Keratinocyte (primary cell): Measurements from ENCODE around the gene DTNB. TPM values are rescaled to one million over a fixed set of nuclear protein-coding genes. Genes with fewer than 3 reads are reported as not detected.

Experiments used
- DNase-seq: peaks from one replicate; pipeline ENCODE4 v3.0.0-alpha.2; 2011; ENCODE audit warnings: low read depth, missing footprints, low spot score
- FAIRE-seq: peaks from 2 replicates; lab custom pipeline; 2011; peaks lifted over from hg19 to GRCh38; lab: Jason Lieb, UNC
- H2AFZ ChIP-seq: 2 replicates; pipeline ENCODE4 v1.6.0; 2012; ENCODE audit warnings: low read length, control low read depth, inconsistent platforms; ENCODE audit not compliant: control insufficient read depth
- H3K27ac ChIP-seq: 2 replicates; pipeline ENCODE4 v1.5.1; 2011; ENCODE audit warnings: low read length; ENCODE audit not compliant: control insufficient read depth, insufficient read depth
- H3K27me3 ChIP-seq: 3 replicates; pipeline ENCODE4 v1.6.0; 2011; ENCODE audit warnings: low read length; ENCODE audit not compliant: control insufficient read depth, insufficient read depth; ENCODE audit errors: extremely low read depth
- H3K36me3 ChIP-seq, 2 experiments: 2 replicates in 1 of 2; 3 replicates in 1 of 2; pipeline ENCODE4 v1.5.1; 2011; ENCODE audit warnings: low read length in 2 of 2, mild to moderate bottlenecking in 1 of 2; ENCODE audit not compliant: control insufficient read depth in 2 of 2, insufficient read depth in 2 of 2; ENCODE audit errors: extremely low read depth in 1 of 2
- H3K4me1 ChIP-seq: 3 replicates; pipeline ENCODE4 v1.5.1; 2011; ENCODE audit warnings: low read length; ENCODE audit not compliant: control insufficient read depth, insufficient read depth; ENCODE audit errors: extremely low read depth
- H3K4me2 ChIP-seq: 3 replicates; pipeline ENCODE4 v1.6.0; 2011; ENCODE audit warnings: low read depth, low read length; ENCODE audit not compliant: control insufficient read depth, insufficient read depth; ENCODE audit errors: extremely low read depth
- H3K4me3 ChIP-seq, 3 experiments: fragments of 200-600 bp in 1 of 3; sonication (generic) in 1 of 3; 2 replicates in 2 of 3; 3 replicates in 1 of 3; pipeline ENCODE4 v1.5.1; 2011 to 2016; ENCODE audit warnings: low read length in 3 of 3, mild to moderate bottlenecking in 3 of 3, control low read depth in 2 of 3, inconsistent platforms in 1 of 3, low read depth in 1 of 3, mixed read lengths in 1 of 3, mixed run types in 1 of 3, moderate library complexity in 1 of 3; ENCODE audit not compliant: control insufficient read depth in 2 of 3, insufficient read depth in 2 of 3; ENCODE audit errors: extremely low read depth in 1 of 3
- H3K79me2 ChIP-seq: 2 replicates; pipeline ENCODE4 v1.6.0; 2012; ENCODE audit warnings: low read length; ENCODE audit not compliant: control insufficient read depth, insufficient read depth
- H3K9ac ChIP-seq: 3 replicates; pipeline ENCODE4 v1.6.0; 2011; ENCODE audit warnings: low read length; ENCODE audit not compliant: control insufficient read depth, insufficient read depth; ENCODE audit errors: extremely low read depth
- H3K9me1 ChIP-seq: 3 replicates; pipeline ENCODE4 v1.6.0; 2011; ENCODE audit warnings: low read length; ENCODE audit not compliant: control insufficient read depth, insufficient read depth; ENCODE audit errors: extremely low read depth
- H3K9me3 ChIP-seq: 2 replicates; pipeline ENCODE4 v1.5.1; 2012; ENCODE audit warnings: low read depth, low read length; ENCODE audit not compliant: control insufficient read depth
- H4K20me1 ChIP-seq: 3 replicates; pipeline ENCODE4 v1.6.0; 2011; ENCODE audit warnings: low read length; ENCODE audit not compliant: control insufficient read depth, insufficient read depth; ENCODE audit errors: extremely low read depth
- CTCF ChIP-seq, 3 experiments: IDR thresholded peaks in 1 of 3; conservative IDR thresholded peaks in 1 of 3; optimal IDR thresholded peaks in 1 of 3; 2 replicates in 2 of 3; 3 replicates in 1 of 3; pipeline versions ENCODE3 to v1.5.1; 2011; ENCODE audit warnings: low read length in 3 of 3, mild to moderate bottlenecking in 3 of 3, moderate library complexity in 2 of 3, control low read depth in 1 of 3, inconsistent platforms in 1 of 3; ENCODE audit not compliant: insufficient read depth in 2 of 3; ENCODE audit errors: extremely low read depth in 1 of 3
- EZH2 ChIP-seq: IDR thresholded peaks from one replicate; pipeline ENCODE4 v1.6.1; 2012; ENCODE audit warnings: inconsistent platforms, mild to moderate bottlenecking, low read length, moderate library complexity
- dilution Hi-C: fragments of 300-500 bp; cut with MboI; formaldehyde crosslinking; loops from one replicate; pipeline ENCODE4 v1.7.0; 2020; ENCODE audit warnings: low sequenced_read_pairs; ENCODE audit not compliant: extremely low pct_ligation_motif_present
- polyA plus RNA-seq, 5 experiments: library from polyadenylated mRNA; depleted of rRNA in 3 of 5; stranded (reverse) in 3 of 5; stranded (forward) in 1 of 5; unstranded in 1 of 5; fragments of >200 nt; gene quantifications; 1 replicate in 1 of 5; 2 replicates in 3 of 5; 3 replicates in 1 of 5; pipeline versions ENCODE4 v1.2.1 to v1.2.3, GENCODE V29; 2011 to 2012; ENCODE audit warnings: missing spikeins in 2 of 5, low read depth in 1 of 5, low replicate concordance in 1 of 5

The DTNB gene
- polyA plus RNA-seq, 1 donor (not counting 4 experiments of a cell fraction or from before 2014, with no cell fraction given): 31.5 TPM

GRCh38 chr2:25447018-25447417 lies 226.4 kb downstream of the DTNB start:
- Histone ChIP-seq H3K9me1 (no peaks in the 10 kb centered on the region), H4K20me1 (no peaks in the 10 kb centered on the region)

GRCh38 chr2:25446122-25446521 lies 227.3 kb downstream of the DTNB start:
- Histone ChIP-seq H3K4me1 (no peaks in the 10 kb centered on the region), H3K27ac (no peak overlapping the region), H2AFZ (no peak overlapping the region), H3K4me3 (no peak overlapping the region), H4K20me1 (no peaks in the 10 kb centered on the region), H3K79me2 (no peaks in the 10 kb centered on the region), H3K9me1 (no peaks in the 10 kb centered on the region), H3K9ac (no peak overlapping the region), H3K9me3 (no peaks in the 10 kb centered on the region), H3K36me3 (peaks cover 0 to 4% of the 10 kb centered on the region in 2 experiments), H3K27me3 (no peaks in the 10 kb centered on the region), H3K4me2 (no peak overlapping the region)
- FAIRE-seq: no peak
- dilution Hi-C loops: no loop called here
- no peak for DNase-seq
- TF ChIP-seq CTCF (optimal IDR thresholded peaks at IDR 0.05 in 1 of 3, IDR thresholded peaks at IDR 0.05 in 1 of 3, conservative IDR thresholded peaks at IDR 0.05 in 1 of 3; ENCODE audit: extremely low read depth in 1 of 3, insufficient read depth in 2 of 3, low read length in 3 of 3) (no peak), EZH2 (no peak)

More at GRCh38 chr2:25447018-25447417, 226.4 kb downstream of the DTNB start:
- H3K27me3 ChIP-seq: no peaks in the 10 kb centered on the region
- no peaks in the 10 kb centered on the region for H3K79me2 ChIP-seq
- FAIRE-seq: no peak
- TF ChIP-seq EZH2: no peak
- TF ChIP-seq CTCF (optimal IDR thresholded peaks at IDR 0.05 in 1 of 3, IDR thresholded peaks at IDR 0.05 in 1 of 3, conservative IDR thresholded peaks at IDR 0.05 in 1 of 3; ENCODE audit: extremely low read depth in 1 of 3, insufficient read depth in 2 of 3, low read length in 3 of 3): no peak
- H3K4me1 ChIP-seq: no peaks in the 10 kb centered on the region
- H3K9ac ChIP-seq: no peak overlapping the region
- dilution Hi-C loops: no loop called here
- H3K9me3 ChIP-seq: no peaks in the 10 kb centered on the region
- peaks cover 0 to 4% of the 10 kb centered on the region in 2 experiments for H3K36me3 ChIP-seq
- no peak for DNase-seq
- H3K27ac ChIP-seq: no peak overlapping the region
- no peak overlapping the region for H3K4me3 ChIP-seq
- H2AFZ ChIP-seq: no peak overlapping the region
- H3K4me2 ChIP-seq: no peak overlapping the region
